Neural crest cell (in vitro differentiated cells): ENCODE data around the gene MDFI. TPM values are rescaled to one million over a fixed set of nuclear protein-coding genes. Genes with fewer than 3 reads are reported as not detected.

Experiments used
- DNase-seq: peaks from one replicate; pipeline ENCODE4 v3.0.0; 2021; ENCODE audit warnings: low read depth, mixed read lengths, low spot score
- H3K27ac Mint-ChIP-seq: one replicate; pipeline ENCODE4 v1.8.0; 2021; ENCODE audit warnings: mild to moderate bottlenecking, mixed read lengths; ENCODE audit not compliant: unreplicated experiment
- H3K27me3 Mint-ChIP-seq: 2 replicates; pipeline ENCODE4 v1.8.0; 2021; ENCODE audit warnings: low read depth, mild to moderate bottlenecking, mixed read lengths
- H3K36me3 Mint-ChIP-seq: 2 replicates; pipeline ENCODE4 v1.8.0; 2021; ENCODE audit warnings: low read depth, mild to moderate bottlenecking, mixed read lengths
- H3K4me1 Mint-ChIP-seq: 2 replicates; pipeline ENCODE4 v1.8.0; 2021; ENCODE audit warnings: mixed read lengths
- H3K4me3 Mint-ChIP-seq: one replicate; pipeline ENCODE4 v1.8.0; 2021; ENCODE audit warnings: mild to moderate bottlenecking, mixed read lengths
- H3K9me3 Mint-ChIP-seq: 2 replicates; pipeline ENCODE4 v1.8.0; 2021; ENCODE audit warnings: mixed read lengths
- CTCF ChIP-seq: fragments of 200-600 bp; sonication (generic); conservative IDR thresholded peaks from 2 replicates; pipeline ENCODE4 v1.5.0; 2021; ENCODE audit warnings: antibody characterized with exemption, mild to moderate bottlenecking
- microRNA-seq: library from miRNA; unstranded; fragments of <30 nt; microRNA quantifications from one replicate; pipeline ENCODE4, GENCODE V29; 2020
- total RNA-seq: library from RNA; stranded (reverse); gene quantifications from 2 replicates; pipeline ENCODE4 v1.2.1, GENCODE V29; 2021

Gene MDFI
- total RNA-seq, 1 donor from 2014 or later = 65.8 TPM

- no peaks in the 10 kb centered on the region for H3K36me3 Mint-ChIP-seq
- no peak for DNase-seq
- H3K4me1 Mint-ChIP-seq = peaks cover 27% of the 10 kb centered on the region
- no peak for TF ChIP-seq CTCF
- no peak overlapping the region for H3K27ac Mint-ChIP-seq
- no peak overlapping the region for H3K4me3 Mint-ChIP-seq
- H3K27me3 Mint-ChIP-seq = no peaks in the 10 kb centered on the region
- H3K9me3 Mint-ChIP-seq = no peaks in the 10 kb centered on the region
These were observed 64.7 kb downstream of the MDFI start for GRCh38 chr6:41702771-41703494.

Small RNAs within 50 kb of the gene (microRNA-seq; reads per million reads assigned to microRNA genes)
- 2.4 reads per million for gene MIR4641

Other genes with a start within 250 kb of the MDFI start
- gene FOXP4, start 92.1 kb upstream of the MDFI start, total RNA-seq = 57.9 and 62.4 TPM in 2 replicates
- gene TFEB, start 97.1 kb downstream of the MDFI start, total RNA-seq = 1.1 and 1.3 TPM in 2 replicates
- not detected in 2 replicates for gene PGC, start 108.9 kb downstream of the MDFI start, total RNA-seq
- 6.8 and 7.1 TPM in 2 replicates for gene FRS3, start 141.4 kb downstream of the MDFI start, total RNA-seq
- 2.9 and 4.1 TPM in 2 replicates for gene PRICKLE4, start 142.3 kb downstream of the MDFI start, total RNA-seq
- gene TOMM6, start 149.2 kb downstream of the MDFI start, total RNA-seq = 248 and 249 TPM in 2 replicates